ENCODE results near the gene PSAPL1. TPM values are rescaled to one million over a fixed set of nuclear protein-coding genes. Genes with fewer than 3 reads are reported as not detected.

Gene PSAPL1
- total RNA-seq, 1 donor from 2014 or later = not detected

DNA sequence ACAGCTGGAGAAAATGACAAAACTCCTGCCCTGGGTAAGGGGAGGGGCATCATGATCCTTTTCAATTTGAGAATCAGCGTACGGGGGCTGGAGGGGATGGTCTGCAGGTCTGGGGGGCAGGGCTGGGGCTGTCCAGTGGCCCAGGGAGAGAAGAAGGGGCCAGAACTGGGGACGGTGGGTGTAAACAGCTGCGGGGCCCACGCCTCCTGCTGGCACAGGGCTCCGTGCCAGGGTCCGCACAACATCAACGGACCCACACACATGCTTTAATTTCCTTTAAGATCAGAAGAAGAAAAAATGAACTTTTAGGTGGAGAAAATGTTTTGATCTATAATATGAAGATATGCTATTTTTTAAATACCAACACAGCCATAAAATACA is 52.1 kb downstream of the PSAPL1 start:
- DNase-seq (ENCODE audit: low read depth) = no peak

DNA sequence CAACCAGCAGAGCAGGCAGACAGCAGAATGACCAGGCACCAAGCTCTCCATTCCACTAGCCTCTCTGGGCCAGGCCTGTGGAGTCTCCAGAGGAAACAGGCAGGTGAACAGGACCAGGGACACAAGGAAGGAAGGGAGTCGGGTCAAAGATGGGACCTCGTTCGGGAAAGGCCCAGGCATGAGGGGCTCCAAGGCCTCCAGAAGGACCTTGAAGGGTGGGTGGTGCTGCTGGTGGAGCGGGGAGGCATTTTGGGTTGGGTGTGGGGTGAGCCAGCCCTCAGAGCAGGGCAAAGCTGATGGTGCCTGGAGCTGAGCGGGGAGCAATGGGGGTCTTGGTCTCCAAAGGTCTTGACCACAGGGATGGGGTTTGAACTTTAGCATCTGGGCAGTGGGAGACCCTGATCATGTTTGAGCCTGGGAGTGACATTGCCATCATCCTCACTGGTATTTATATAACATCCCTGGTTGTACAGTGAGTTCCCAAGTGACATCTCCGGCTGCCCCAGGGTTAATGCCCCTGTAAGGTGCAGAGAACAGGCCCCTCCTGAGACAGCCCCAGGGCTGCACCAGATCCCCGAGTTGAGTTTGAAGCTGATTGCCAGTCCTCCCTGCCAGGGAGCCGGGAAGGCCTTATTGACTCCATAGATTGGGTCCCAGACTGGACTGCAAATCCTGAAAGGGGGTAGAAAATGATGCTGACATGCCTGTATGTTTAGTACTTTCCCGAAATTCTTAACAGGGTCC is 52.7 kb downstream of the PSAPL1 start:
- no peak for DNase-seq (ENCODE audit: low read depth)

DNA sequence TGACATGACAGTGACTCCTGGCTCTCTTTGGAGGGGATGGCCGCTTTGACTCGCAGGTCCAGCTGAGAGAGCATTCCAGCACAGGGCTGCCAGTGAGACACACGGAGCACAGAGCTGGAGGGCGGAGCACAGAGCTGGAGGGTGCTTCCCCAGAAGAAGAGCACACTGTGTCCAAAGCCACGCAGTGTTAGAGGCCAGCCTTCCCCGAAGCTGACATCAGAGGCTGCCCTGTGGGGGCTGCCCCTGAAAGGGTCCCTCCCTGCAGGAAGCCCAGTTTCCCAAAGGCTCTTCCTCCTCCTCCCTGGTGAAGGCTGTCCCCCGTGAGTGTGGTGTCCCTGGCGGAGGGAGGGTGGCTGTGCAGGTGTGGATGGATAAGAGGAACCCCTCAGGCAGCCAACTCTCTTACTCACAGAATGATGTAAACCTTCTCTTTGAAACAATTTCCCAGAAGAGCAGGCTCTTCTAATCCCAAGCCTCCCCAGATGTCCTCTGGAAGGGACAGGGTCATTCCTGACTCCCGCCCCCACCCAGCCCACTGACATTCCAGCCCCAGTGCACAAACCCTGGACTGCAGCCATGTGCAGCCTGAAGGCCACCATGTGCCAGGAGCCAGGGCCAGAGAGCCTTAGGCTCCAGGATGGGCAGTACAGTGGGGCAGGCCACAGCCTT is 53.4 kb downstream of the PSAPL1 start:
- no peak for DNase-seq (ENCODE audit: low read depth)

Other genes starting within 250 kb of the PSAPL1 start
- gene SORCS2, start 242.4 kb downstream of the PSAPL1 start, total RNA-seq = 1.0 and 11.0 TPM in 2 replicates

All from renal cortical epithelial cell (primary cell).